Parathyroid adenoma (tissue), 2 donors: ENCODE data around the gene PAM.

Experiments
- H2AFZ ChIP-seq: fragments of 300-600 bp; sonication (generic); one replicate; pipeline ENCODE4 v1.7.0; 2017; ENCODE audit warnings: antibody characterized with exemption, mild to moderate bottlenecking
- H3K27ac ChIP-seq: fragments of 300-600 bp; sonication (generic); one replicate; pipeline ENCODE4 v1.7.0; 2017
- H3K27me3 ChIP-seq: fragments of 300-600 bp; sonication (generic); one replicate; pipeline ENCODE4 v1.7.0; 2017; ENCODE audit warnings: low read length; ENCODE audit not compliant: control insufficient read depth, insufficient read depth
- H3K36me3 ChIP-seq: fragments of 300-600 bp; sonication (generic); one replicate; pipeline ENCODE4 v1.7.0; 2017; ENCODE audit warnings: low read length; ENCODE audit not compliant: control insufficient read depth, insufficient read depth
- H3K4me1 ChIP-seq: fragments of 300-600 bp; sonication (generic); one replicate; pipeline ENCODE4 v1.7.0; 2017; ENCODE audit warnings: control low read depth
- H3K4me2 ChIP-seq: fragments of 300-600 bp; sonication (generic); one replicate; pipeline ENCODE4 v1.7.0; 2017; ENCODE audit warnings: low read length
- H3K4me3 ChIP-seq: fragments of 300-600 bp; sonication (generic); one replicate; pipeline ENCODE4 v1.7.0; 2017; ENCODE audit warnings: low read depth, low read length
- H3K79me2 ChIP-seq: fragments of 300-600 bp; sonication (generic); one replicate; pipeline ENCODE4 v1.7.0; 2017; ENCODE audit warnings: control low read depth
- H3K9ac ChIP-seq: fragments of 300-600 bp; sonication (generic); one replicate; pipeline ENCODE4 v1.7.0; 2017; ENCODE audit warnings: mild to moderate bottlenecking
- H3K9me3 ChIP-seq: fragments of 300-600 bp; sonication (generic); one replicate; pipeline ENCODE4 v1.7.0; 2017; ENCODE audit warnings: low read length; ENCODE audit not compliant: control insufficient read depth
- CTCF ChIP-seq: fragments of 300-600 bp; sonication (generic); IDR thresholded peaks from one replicate; pipeline ENCODE4 v1.7.0; 2017; ENCODE audit warnings: antibody characterized with exemption, mild to moderate bottlenecking
- donor health status: primary hyperparathyroidism.

The PAM gene

GRCh38 chr5:102800427-102800826, 45.3 kb downstream of the PAM start:
- peak overlapping the region; percentile 0 for H2AFZ ChIP-seq
- no peak overlapping the region for H3K4me3 ChIP-seq
- H3K36me3 ChIP-seq: no peaks in the 10 kb centered on the region
- peak overlapping the region; percentile 6 for H3K27ac ChIP-seq
- H3K9me3 ChIP-seq: no peaks in the 10 kb centered on the region
- no peak overlapping the region for H3K9ac ChIP-seq
- no peak overlapping the region for H3K4me2 ChIP-seq
- H3K79me2 ChIP-seq: no peaks in the 10 kb centered on the region
- no peaks in the 10 kb centered on the region for H3K27me3 ChIP-seq
- TF ChIP-seq CTCF: no peak
- H3K4me1 ChIP-seq: peaks cover 34% of the 10 kb centered on the region

GRCh38 chr5:102801371-102801770, 46.3 kb downstream of the PAM start:
- no peaks in the 10 kb centered on the region for H3K36me3 ChIP-seq
- H3K4me2 ChIP-seq: no peak overlapping the region
- TF ChIP-seq CTCF: no peak
- H3K27ac ChIP-seq: peak overlapping the region; percentile 48
- H3K4me3 ChIP-seq: no peak overlapping the region
- H3K27me3 ChIP-seq: no peaks in the 10 kb centered on the region
- H2AFZ ChIP-seq: peak overlapping the region; percentile 14
- H3K9me3 ChIP-seq: no peaks in the 10 kb centered on the region
- no peaks in the 10 kb centered on the region for H3K79me2 ChIP-seq
- no peak overlapping the region for H3K9ac ChIP-seq
- H3K4me1 ChIP-seq: peaks cover 29% of the 10 kb centered on the region

- TF ChIP-seq CTCF: no peak
- no peak overlapping the region for H3K4me2 ChIP-seq
- no peak overlapping the region for H3K27ac ChIP-seq
- no peak overlapping the region for H3K4me3 ChIP-seq
- H3K4me1 ChIP-seq: peaks cover 31% of the 10 kb centered on the region
- no peaks in the 10 kb centered on the region for H3K36me3 ChIP-seq
- H2AFZ ChIP-seq: no peak overlapping the region
- peaks cover under 1% of the 10 kb centered on the region for H3K79me2 ChIP-seq
- no peak overlapping the region for H3K9ac ChIP-seq
- H3K9me3 ChIP-seq: no peaks in the 10 kb centered on the region
- H3K27me3 ChIP-seq: no peaks in the 10 kb centered on the region
Measured at GRCh38 chr5:102802708-102803458, 47.8 kb downstream of the PAM start.

GRCh38 chr5:102807878-102808502, 52.9 kb downstream of the PAM start:
- no peak overlapping the region for H3K4me2 ChIP-seq
- no peak for TF ChIP-seq CTCF
- peaks cover 10% of the 10 kb centered on the region for H3K4me1 ChIP-seq
- H3K36me3 ChIP-seq: no peaks in the 10 kb centered on the region
- no peak overlapping the region for H3K27ac ChIP-seq
- H3K9me3 ChIP-seq: no peaks in the 10 kb centered on the region
- no peaks in the 10 kb centered on the region for H3K27me3 ChIP-seq
- no peak overlapping the region for H2AFZ ChIP-seq
- H3K9ac ChIP-seq: no peak overlapping the region
- peaks cover 2% of the 10 kb centered on the region for H3K79me2 ChIP-seq
- H3K4me3 ChIP-seq: no peak overlapping the region
